HG03521 (cell line): ENCODE measurements around the gene SORBS1.

Experiments
- ATAC-seq: cut with Tn5 transposase; IDR thresholded peaks from one replicate; pipeline ENCODE4 v1.9.1; 2021; ENCODE audit warnings: mild to moderate bottlenecking, moderate library complexity; ENCODE audit not compliant: unreplicated experiment

SORBS1 gene

GRCh38 chr10:95330966-95331453 is 230.2 kb downstream of the SORBS1 start:
- ATAC-seq, result no peak

- ATAC-seq, result no peak
Observed at GRCh38 chr10:95329296-95329695, 231.9 kb downstream of the SORBS1 start.

GRCh38 chr10:95328013-95328412 is 233.2 kb downstream of the SORBS1 start:
- no peak for ATAC-seq

GRCh38 chr10:95327367-95327766 is 233.8 kb downstream of the SORBS1 start:
- no peak for ATAC-seq

GRCh38 chr10:95326396-95326795 is 234.8 kb downstream of the SORBS1 start:
- ATAC-seq, result no peak

- no peak for ATAC-seq
Observed at GRCh38 chr10:95325863-95326262, 235.3 kb downstream of the SORBS1 start.

GRCh38 chr10:95324436-95325268 is 236.5 kb downstream of the SORBS1 start:
- ATAC-seq, result no peak

GRCh38 chr10:95321554-95322301 is 239.4 kb downstream of the SORBS1 start:
- ATAC-seq, result no peak

- ATAC-seq, result no peak
Observed at GRCh38 chr10:95319239-95319638, 241.9 kb downstream of the SORBS1 start.

- no peak for ATAC-seq
Observed at GRCh38 chr10:95315509-95315908, 245.7 kb downstream of the SORBS1 start.

- ATAC-seq, result no peak
Observed at GRCh38 chr10:95314192-95314918, 246.8 kb downstream of the SORBS1 start.

GRCh38 chr10:95312986-95313495 is 248.1 kb downstream of the SORBS1 start:
- ATAC-seq, result no peak

- ATAC-seq, result no peak
Observed at GRCh38 chr10:95312257-95312656, 248.9 kb downstream of the SORBS1 start.

GRCh38 chr10:95309958-95310357 is 251.2 kb downstream of the SORBS1 start:
- ATAC-seq, result no peak

GRCh38 chr10:95308389-95309302 is 252.5 kb downstream of the SORBS1 start:
- no peak for ATAC-seq

GRCh38 chr10:95306851-95307250 is 254.3 kb downstream of the SORBS1 start:
- no peak for ATAC-seq

- ATAC-seq, result no peak
Observed at GRCh38 chr10:95306318-95306650, 254.9 kb downstream of the SORBS1 start.

- ATAC-seq, result no peak
Observed at GRCh38 chr10:95305606-95306317, 255.4 kb downstream of the SORBS1 start.

GRCh38 chr10:95304976-95305375 is 256.2 kb downstream of the SORBS1 start:
- no peak for ATAC-seq

- ATAC-seq, result no peak
Observed at GRCh38 chr10:95304463-95304862, 256.7 kb downstream of the SORBS1 start.
